ENCODE results near the gene JAKMIP3. TPM values are rescaled to one million over a fixed set of nuclear protein-coding genes. Genes with fewer than 3 reads are reported as not detected.

Gene JAKMIP3
- total RNA-seq, 1 donor from 2014 or later: 0.64 TPM

DNA sequence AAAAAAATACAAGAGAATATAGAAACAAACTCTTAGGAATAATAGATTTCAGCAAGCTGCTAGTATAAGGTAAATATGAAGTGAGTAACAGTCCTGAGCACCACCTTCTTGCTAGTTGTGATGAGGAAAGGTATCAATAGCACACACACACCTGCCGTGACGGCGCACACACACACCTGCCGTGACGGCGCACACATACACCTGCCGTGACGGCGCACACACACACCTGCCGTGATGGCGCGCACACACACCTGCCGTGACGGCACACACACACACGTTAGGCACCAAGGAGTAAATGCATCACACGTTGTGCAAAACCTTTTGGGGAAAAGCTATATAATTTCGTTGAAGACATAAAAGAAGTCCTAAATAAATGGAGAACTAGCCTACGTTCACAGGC is 4.7 kb upstream of the JAKMIP3 start:
- no peaks in the 10 kb centered on the region for H3K36me3 Mint-ChIP-seq (ENCODE audit: unreplicated experiment)
- no peak overlapping the region for H3K4me3 Mint-ChIP-seq (ENCODE audit: unreplicated experiment)
- H3K27ac Mint-ChIP-seq (ENCODE audit: unreplicated experiment): no peak overlapping the region
- no peak for TF ChIP-seq CTCF (IDR thresholded peaks at IDR 0.05)
- peaks cover 3% of the 10 kb centered on the region for H3K9me3 Mint-ChIP-seq (ENCODE audit: unreplicated experiment)
- H3K27me3 Mint-ChIP-seq (ENCODE audit: unreplicated experiment): peaks cover 15% of the 10 kb centered on the region
- H3K4me1 Mint-ChIP-seq (ENCODE audit: unreplicated experiment): peaks cover 8% of the 10 kb centered on the region
- no peak for DNase-seq (ENCODE audit: extremely low spot score, unreplicated experiment)

- DNase-seq (ENCODE audit: extremely low spot score, unreplicated experiment): no peak
- H3K4me1 Mint-ChIP-seq (ENCODE audit: unreplicated experiment): peaks cover 12% of the 10 kb centered on the region
- peaks cover 15% of the 10 kb centered on the region for H3K27me3 Mint-ChIP-seq (ENCODE audit: unreplicated experiment)
Measured at GRCh38 chr10:132061465-132061864, 4.3 kb upstream of the JAKMIP3 start.

DNA sequence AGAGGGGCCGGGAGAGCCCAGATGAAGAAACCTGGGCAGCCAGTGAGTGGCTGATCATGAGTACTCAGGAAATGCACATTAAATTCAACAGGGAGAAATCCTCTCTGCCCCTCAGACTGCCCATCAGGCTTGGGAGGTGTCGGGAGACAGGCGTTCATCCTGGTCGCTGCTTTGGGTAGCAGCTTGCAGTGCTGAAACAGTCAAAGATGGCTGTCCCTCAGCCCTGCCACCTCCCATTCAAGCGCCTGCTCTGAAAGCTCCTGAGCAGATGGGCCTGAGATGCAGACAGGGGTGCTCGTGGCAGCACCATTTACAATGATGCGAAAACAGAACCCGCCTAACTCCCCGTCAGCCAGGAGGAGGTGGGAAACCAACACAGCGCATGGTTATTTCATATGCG is 3.6 kb upstream of the JAKMIP3 start:
- DNase-seq (ENCODE audit: extremely low spot score, unreplicated experiment): peak; percentile 69
- H3K4me3 Mint-ChIP-seq (ENCODE audit: unreplicated experiment): no peak overlapping the region
- TF ChIP-seq CTCF (IDR thresholded peaks at IDR 0.05): no peak

More at GRCh38 chr10:132061465-132061864, 4.3 kb upstream of the JAKMIP3 start:
- Mint-ChIP-seq H3K4me3 (ENCODE audit: unreplicated experiment) (no peak overlapping the region), H3K36me3 (ENCODE audit: unreplicated experiment) (no peaks in the 10 kb centered on the region), H3K9me3 (ENCODE audit: unreplicated experiment) (peaks cover 3% of the 10 kb centered on the region), H3K27ac (ENCODE audit: unreplicated experiment) (no peak overlapping the region)
- no peak for TF ChIP-seq CTCF (IDR thresholded peaks at IDR 0.05)

GRCh38 chr10:132062641-132063390 is 2.9 kb upstream of the JAKMIP3 start:
- TF ChIP-seq CTCF (IDR thresholded peaks at IDR 0.05): no peak
- Mint-ChIP-seq H3K27ac (ENCODE audit: unreplicated experiment) (no peak overlapping the region), H3K4me1 (ENCODE audit: unreplicated experiment) (peaks cover 16% of the 10 kb centered on the region), H3K9me3 (ENCODE audit: unreplicated experiment) (no peaks in the 10 kb centered on the region), H3K4me3 (ENCODE audit: unreplicated experiment) (no peak overlapping the region), H3K36me3 (ENCODE audit: unreplicated experiment) (no peaks in the 10 kb centered on the region), H3K27me3 (ENCODE audit: unreplicated experiment) (peaks cover 15% of the 10 kb centered on the region)
- DNase-seq (ENCODE audit: extremely low spot score, unreplicated experiment): peak; percentile 73

More for the DNA sequence above, 3.6 kb upstream of the JAKMIP3 start:
- H3K27ac Mint-ChIP-seq (ENCODE audit: unreplicated experiment): no peak overlapping the region
- no peaks in the 10 kb centered on the region for H3K36me3 Mint-ChIP-seq (ENCODE audit: unreplicated experiment)
- peaks cover 15% of the 10 kb centered on the region for H3K27me3 Mint-ChIP-seq (ENCODE audit: unreplicated experiment)
- H3K4me1 Mint-ChIP-seq (ENCODE audit: unreplicated experiment): peaks cover 16% of the 10 kb centered on the region
- H3K9me3 Mint-ChIP-seq (ENCODE audit: unreplicated experiment): peaks cover 3% of the 10 kb centered on the region

GRCh38 chr10:132063432-132063831 is 2.3 kb upstream of the JAKMIP3 start:
- H3K4me1 Mint-ChIP-seq (ENCODE audit: unreplicated experiment): peaks cover 16% of the 10 kb centered on the region
- DNase-seq (ENCODE audit: extremely low spot score, unreplicated experiment): peak; percentile 66
- H3K27ac Mint-ChIP-seq (ENCODE audit: unreplicated experiment): no peak overlapping the region
- H3K36me3 Mint-ChIP-seq (ENCODE audit: unreplicated experiment): no peaks in the 10 kb centered on the region
- H3K9me3 Mint-ChIP-seq (ENCODE audit: unreplicated experiment): no peaks in the 10 kb centered on the region
- H3K27me3 Mint-ChIP-seq (ENCODE audit: unreplicated experiment): peaks cover 15% of the 10 kb centered on the region
- no peak overlapping the region for H3K4me3 Mint-ChIP-seq (ENCODE audit: unreplicated experiment)
- TF ChIP-seq CTCF (IDR thresholded peaks at IDR 0.05): no peak

Measured in osteocyte (in vitro differentiated cells).